IMR-90 (cell line): ENCODE results near the gene WDCP. TPM values are rescaled to one million over a fixed set of nuclear protein-coding genes. Genes with fewer than 3 reads are reported as not detected.

Experiments used
- ATAC-seq: fragments of 200-7000 bp; cut with Tn5 transposase; 2 replicates; pipeline ENCODE4 v1.9.1; 2020; ENCODE audit warnings: low read depth, mild to moderate bottlenecking, moderate library complexity
- BruUV-seq: library from RNA; stranded (reverse); fragments of 400-500 nt; replicated peaks from 2 replicates; lab custom pipeline; 2021; lab: Mats Ljungman, UMichigan
- CTCF ChIA-PET: fragments of 300-600 bp; formaldehyde crosslinking; extraction: SDS; loops from one replicate; lab custom pipeline; 2021; ENCODE audit warnings: antibody characterized with exemption; lab: Yijun Ruan, JAX
- POLR2A ChIA-PET: fragments of 300-600 bp; sonication (Branson Sonifier 250); formaldehyde crosslinking; loops from one replicate; lab custom pipeline; 2022; ENCODE audit warnings: antibody characterized with exemption; ENCODE audit not compliant: unreplicated experiment; lab: Charles Lee
- DNase-seq: peaks from one replicate; pipeline ENCODE4 v3.0.0; 2013
- H2AFZ ChIP-seq: replicated peaks from 2 replicates; pipeline ENCODE3; 2013; ENCODE audit warnings: low read length, mild to moderate bottlenecking; ENCODE audit not compliant: poor library complexity
- H2AK5ac ChIP-seq: 2 replicates; pipeline ENCODE4 v1.6.1; 2013; ENCODE audit warnings: low read depth, low read length, inconsistent platforms
- H2AK9ac ChIP-seq: replicated peaks from 2 replicates; pipeline ENCODE3; 2013; ENCODE audit warnings: mild to moderate bottlenecking, low read depth, low read length, moderate library complexity; ENCODE audit not compliant: poor library complexity
- H2BK120ac ChIP-seq: 2 replicates; pipeline ENCODE4 v1.6.1; 2013; ENCODE audit warnings: low read depth, low read length, inconsistent platforms
- H2BK15ac ChIP-seq: 3 replicates; pipeline ENCODE4 v1.6.1; 2013; ENCODE audit warnings: low read depth, low read length, inconsistent platforms
- H2BK20ac ChIP-seq: 2 replicates; pipeline ENCODE4 v1.6.1; 2013; ENCODE audit warnings: low read depth, mild to moderate bottlenecking, inconsistent platforms, low read length, moderate library complexity
- H2BK5ac ChIP-seq: 2 replicates; pipeline ENCODE4 v1.6.1; 2013; ENCODE audit warnings: mild to moderate bottlenecking, low read depth, low read length, inconsistent platforms; ENCODE audit not compliant: poor library complexity, severe bottlenecking
- H3K14ac ChIP-seq: replicated peaks from 2 replicates; pipeline ENCODE4 v1.6.1; 2013; ENCODE audit warnings: low read depth, low read length, inconsistent platforms
- H3K18ac ChIP-seq: 2 replicates; pipeline ENCODE4 v1.6.1; 2013; ENCODE audit warnings: low read depth, low read length, control low read depth
- H3K23ac ChIP-seq: 2 replicates; pipeline ENCODE4 v1.6.1; 2013; ENCODE audit warnings: low read depth, low read length, inconsistent platforms
- H3K27ac ChIP-seq: 2 replicates; pipeline ENCODE4 v1.5.1; 2013; ENCODE audit warnings: mild to moderate bottlenecking, control low read depth, low read length; ENCODE audit not compliant: insufficient read depth
- H3K27me3 ChIP-seq: 2 replicates; pipeline ENCODE4 v1.6.1; 2013; ENCODE audit warnings: low read length; ENCODE audit not compliant: control insufficient read depth, insufficient read depth
- H3K36me3 ChIP-seq: 2 replicates; pipeline ENCODE4 v1.6.1; 2013; ENCODE audit warnings: low read length, mixed read lengths; ENCODE audit not compliant: control insufficient read depth, insufficient read depth
- H3K4ac ChIP-seq: 2 replicates; pipeline ENCODE4 v1.6.1; 2013; ENCODE audit warnings: low read depth, low read length, inconsistent platforms
- H3K4me1 ChIP-seq: 2 replicates; pipeline ENCODE4 v1.6.1; 2013; ENCODE audit warnings: low read length, mixed read lengths; ENCODE audit not compliant: control insufficient read depth, insufficient read depth
- H3K4me2 ChIP-seq: 2 replicates; pipeline ENCODE4 v1.6.1; 2013; ENCODE audit warnings: low read depth, mild to moderate bottlenecking, control low read depth, low read length, moderate library complexity
- H3K4me3 ChIP-seq: 2 replicates; pipeline ENCODE4 v1.5.1; 2013; ENCODE audit warnings: low read depth, mild to moderate bottlenecking, control low read depth, low read length, moderate library complexity; ENCODE audit not compliant: insufficient read depth
- H3K56ac ChIP-seq: 2 replicates; pipeline ENCODE4 v1.6.1; 2013; ENCODE audit warnings: low read length, inconsistent platforms; ENCODE audit not compliant: insufficient read depth; ENCODE audit errors: extremely low read depth
- H3K79me1 ChIP-seq, 2 experiments: 2 replicates each; pipeline ENCODE4 v1.6.1; 2013; ENCODE audit warnings: low read length in 2 of 2, inconsistent platforms in 1 of 2, low read depth in 1 of 2
- H3K9ac ChIP-seq: 2 replicates; pipeline ENCODE4 v1.6.1; 2013; ENCODE audit warnings: low read depth, low read length, control low read depth
- H3K9me1 ChIP-seq: 2 replicates; pipeline ENCODE4 v1.6.1; 2013; ENCODE audit warnings: low read length, inconsistent platforms; ENCODE audit not compliant: insufficient read depth
- H3K9me3 ChIP-seq: 2 replicates; pipeline ENCODE4 v1.6.1; 2013; ENCODE audit warnings: low read length; ENCODE audit not compliant: control insufficient read depth, insufficient read depth
- H4K20me1 ChIP-seq: 2 replicates; pipeline ENCODE4 v1.6.1; 2013; ENCODE audit warnings: low read length, inconsistent platforms; ENCODE audit not compliant: insufficient read depth
- H4K5ac ChIP-seq: 2 replicates; pipeline ENCODE4 v1.6.1; 2013; ENCODE audit warnings: mild to moderate bottlenecking, low read depth, low read length, control low read depth
- H4K8ac ChIP-seq, 2 experiments: 2 replicates each; pipeline ENCODE4 v1.6.1; 2013; ENCODE audit warnings: low read depth in 2 of 2, low read length in 2 of 2, control low read depth in 1 of 2, inconsistent platforms in 1 of 2
- H4K91ac ChIP-seq: 2 replicates; pipeline ENCODE4 v1.6.1; 2013; ENCODE audit warnings: low read depth, low read length, inconsistent platforms; ENCODE audit not compliant: insufficient read depth
- BHLHE40 ChIP-seq: fragments of 150-350 bp; IDR thresholded peaks from 2 replicates; pipeline ENCODE4 v1.6.1; 2016; ENCODE audit warnings: mild to moderate bottlenecking, low read depth, low read length
- CEBPB ChIP-seq: IDR thresholded peaks from 2 replicates; pipeline ENCODE4 v1.6.1; 2012; ENCODE audit warnings: low read depth, low read length, improper control_type of control experiment
- CHD1 ChIP-seq: IDR thresholded peaks from 2 replicates; pipeline ENCODE4 v1.6.1; 2012; ENCODE audit warnings: low read depth, low read length, improper control_type of control experiment
- CTCF ChIP-seq: conservative IDR thresholded peaks from 2 replicates; pipeline ENCODE4 v1.5.1; 2012; ENCODE audit warnings: mild to moderate bottlenecking, low read depth, low read length, improper control_type of control experiment
- ELK1 ChIP-seq: fragments of 150-350 bp; IDR thresholded peaks from 2 replicates; pipeline ENCODE4 v1.6.1; 2016; ENCODE audit warnings: low read depth, mild to moderate bottlenecking, low read length, moderate library complexity, borderline replicate concordance
- FOS ChIP-seq: fragments of 150-350 bp; IDR thresholded peaks from 2 replicates; pipeline ENCODE4 v1.6.1; 2016; ENCODE audit warnings: low read depth, low read length
- MAFK ChIP-seq: IDR thresholded peaks from 2 replicates; pipeline ENCODE4 v1.6.1; 2012; ENCODE audit warnings: low read depth, low read length, improper control_type of control experiment
- MAZ ChIP-seq: IDR thresholded peaks from 2 replicates; pipeline ENCODE4 v1.6.1; 2012; ENCODE audit warnings: low read depth, mild to moderate bottlenecking, low read length, improper control_type of control experiment, moderate library complexity, borderline replicate concordance
- MXI1 ChIP-seq: IDR thresholded peaks from 2 replicates; pipeline ENCODE4 v1.6.1; 2012; ENCODE audit warnings: low read depth, mild to moderate bottlenecking, low read length, moderate library complexity, borderline replicate concordance
- NFE2L2 ChIP-seq: fragments of 150-350 bp; IDR thresholded peaks from 2 replicates; pipeline ENCODE4 v1.6.1; 2016; ENCODE audit warnings: low read depth, mild to moderate bottlenecking, low read length
- POLR2A ChIP-seq: IDR thresholded peaks from 2 replicates; pipeline ENCODE4 v1.6.1; 2012; ENCODE audit warnings: mild to moderate bottlenecking, low read depth, low read length
- RAD21 ChIP-seq: IDR thresholded peaks from 2 replicates; pipeline ENCODE4 v1.6.1; 2012; ENCODE audit warnings: low read length, improper control_type of control experiment
- RCOR1 ChIP-seq: IDR thresholded peaks from 2 replicates; pipeline ENCODE4 v1.6.1; 2012; ENCODE audit warnings: mild to moderate bottlenecking, low read length, improper control_type of control experiment; ENCODE audit not compliant: insufficient replicate concordance
- RFX5 ChIP-seq: IDR thresholded peaks from 2 replicates; pipeline ENCODE4 v1.8.0; 2012; ENCODE audit warnings: low read depth, mild to moderate bottlenecking, low read length, moderate library complexity
- SMC3 ChIP-seq: fragments of 150-350 bp; IDR thresholded peaks from 2 replicates; pipeline ENCODE4 v1.6.1; 2016; ENCODE audit warnings: low read depth, mild to moderate bottlenecking, antibody characterized with exemption, low read length, moderate library complexity
- USF2 ChIP-seq: fragments of 150-350 bp; IDR thresholded peaks from 2 replicates; pipeline ENCODE4 v1.6.1; 2017; ENCODE audit warnings: mild to moderate bottlenecking, antibody characterized with exemption, low read length, low read depth
- WGBS, 2 experiments: methylation state at CpG; one replicate each; pipeline versions ENCODE4 v1.1.5 to v1.1.7; 2013; ENCODE audit warnings: missing lambda C conversion rate in 2 of 2; ENCODE audit not compliant: insufficient read length in 1 of 2; ENCODE audit errors: extremely low coverage in 2 of 2; 5-methylcytosine and 5-hydroxymethylcytosine counted together
- dilution Hi-C: fragments of 300-500 bp; cut with HindIII; formaldehyde crosslinking; loops from one replicate; pipeline ENCODE4 v1.14.3; 2018; ENCODE audit warnings: low sequenced_read_pairs; ENCODE audit not compliant: unreplicated experiment
- in situ Hi-C: fragments of 300-500 bp; cut with MboI; formaldehyde crosslinking; loops from 3 replicates; pipeline ENCODE4 v1.14.3; 2019; ENCODE audit warnings: low sequenced_read_pairs, inconsistent platforms, mixed read lengths
- intact Hi-C: fragments of 100-400 bp; cut with micrococcal nuclease; formaldehyde crosslinking; loops from 2 replicates; pipeline ENCODE4 v1.10.0; 2022
- polyA plus RNA-seq, 3 experiments: library from polyadenylated mRNA; depleted of rRNA; stranded (reverse); fragments of >200 nt; gene quantifications; 2 replicates each; pipeline ENCODE4 v1.2.3, GENCODE V29; 2012; ENCODE audit warnings: low replicate concordance in 1 of 3
- total RNA-seq: library from RNA; depleted of rRNA; stranded (reverse); fragments of >200 nt; gene quantifications from 2 replicates; pipeline ENCODE4 v1.2.3, GENCODE V29; 2012

WDCP gene
- total and polyA plus RNA-seq, 2 of the 4 experiments (the other 2 are of a cell fraction) = 6.8 to 18.6 TPM

- no peaks in the 10 kb centered on the region for H3K9me3 ChIP-seq
- DNase-seq = no peak
- no peak overlapping the region for H3K56ac ChIP-seq
- no peak overlapping the region for H3K4me3 ChIP-seq
- WGBS, 2 experiments = no CpG with 5 or more reads among the region's 1 CpG
- dilution Hi-C loops = no loop called here
- no peak overlapping the region for H2AK5ac ChIP-seq
- no peak overlapping the region for H2BK15ac ChIP-seq
- no peaks in the 10 kb centered on the region for H3K4me1 ChIP-seq
- no peak for ATAC-seq
- no peak overlapping the region for H4K8ac ChIP-seq
- peaks cover 0 to 8% of the 10 kb centered on the region in 2 experiments; a peak in 1 of 4 replicates for H3K79me1 ChIP-seq
- no peak overlapping the region for H2BK120ac ChIP-seq
- H3K27ac ChIP-seq = no peak overlapping the region
- intact Hi-C loops = no loop called here
- H3K14ac ChIP-seq = no peak overlapping the region
- H3K4ac ChIP-seq = no peak overlapping the region
- H3K36me3 ChIP-seq = peaks cover 5% of the 10 kb centered on the region
- TF ChIP-seq CTCF = no peak
- no peak for TF ChIP-seq BHLHE40
- no peak for TF ChIP-seq FOS
- no peak for TF ChIP-seq RAD21
- no peak for TF ChIP-seq ELK1
- no peak for TF ChIP-seq MXI1
- TF ChIP-seq MAFK = no peak
- TF ChIP-seq NFE2L2 = no peak
- no peak for TF ChIP-seq USF2
- TF ChIP-seq CEBPB = no peak
- TF ChIP-seq POLR2A = no peak
- no peak for TF ChIP-seq MAZ
- TF ChIP-seq SMC3 = no peak
- no peak for TF ChIP-seq RCOR1
- TF ChIP-seq CHD1 = no peak
- no peak for TF ChIP-seq RFX5
- in situ Hi-C loops = no loop called here
- no peak overlapping the region for H3K23ac ChIP-seq
- H3K18ac ChIP-seq = no peak overlapping the region
- H3K4me2 ChIP-seq = no peak overlapping the region
- H4K5ac ChIP-seq = no peak overlapping the region
- peaks cover 4% of the 10 kb centered on the region; the same call in 1 of the 2 replicates for H3K9me1 ChIP-seq
- H4K20me1 ChIP-seq = no peaks in the 10 kb centered on the region
- no peak overlapping the region for H2AFZ ChIP-seq
- ChIA-PET CTCF (interaction anchor here (1.2 kb wide), 1 partner anchor 67 kb away, joined by 3 read pairs; the partner anchor contains the start of gene ATAD2B), POLR2A (no interaction called here)
- H2AK9ac ChIP-seq = no peak overlapping the region
- no peak overlapping the region for H2BK20ac ChIP-seq
- H3K27me3 ChIP-seq = no peaks in the 10 kb centered on the region
- no peak overlapping the region for H4K91ac ChIP-seq
- no peak overlapping the region for H2BK5ac ChIP-seq
- H3K9ac ChIP-seq = no peak overlapping the region
- BruUV-seq = no TSS peak
Observed at GRCh38 chr2:23994567-23994966, 52.6 kb downstream of the WDCP start.
